Muscle layer of colon (tissue), 2 donors: ENCODE measurements around the gene KDM4E.
"Not testable (repeated sequence)": the region's sequence is repeated elsewhere in the genome, so short reads cannot be mapped to it uniquely, and the experiment has no call there.

ENCODE experiments used
- H3K27ac ChIP-seq: one replicate; pipeline ENCODE4 v1.7.0; 2013; ENCODE audit warnings: low read depth, mild to moderate bottlenecking, low read length, moderate library complexity
- H3K27me3 ChIP-seq, 2 donors: one replicate each; pipeline ENCODE4 v1.7.0; 2013; ENCODE audit warnings: low read length in 2 of 2, mild to moderate bottlenecking in 2 of 2; ENCODE audit not compliant: insufficient read depth in 2 of 2, control insufficient read depth in 1 of 2
- H3K36me3 ChIP-seq: one replicate; pipeline ENCODE4 v1.7.0; 2013; ENCODE audit warnings: mild to moderate bottlenecking, low read length; ENCODE audit not compliant: insufficient read depth
- H3K4me1 ChIP-seq: one replicate; pipeline ENCODE4 v1.7.0; 2013; ENCODE audit warnings: mild to moderate bottlenecking, low read length; ENCODE audit not compliant: insufficient read depth
- H3K4me3 ChIP-seq, 2 donors: one replicate each; pipeline ENCODE4 v1.7.0; 2013; ENCODE audit warnings: low read length in 2 of 2, low read depth in 1 of 2, mild to moderate bottlenecking in 1 of 2, moderate library complexity in 1 of 2
- H3K9ac ChIP-seq: one replicate; pipeline ENCODE4 v1.7.0; 2013; ENCODE audit warnings: low read length
- H3K9me3 ChIP-seq: one replicate; pipeline ENCODE4 v1.7.0; 2013; ENCODE audit warnings: mild to moderate bottlenecking, low read length
- donor health status: abdominal sarcoma.
- donor health status: Adenocarcinoma of cecum.

Gene KDM4E

DNA sequence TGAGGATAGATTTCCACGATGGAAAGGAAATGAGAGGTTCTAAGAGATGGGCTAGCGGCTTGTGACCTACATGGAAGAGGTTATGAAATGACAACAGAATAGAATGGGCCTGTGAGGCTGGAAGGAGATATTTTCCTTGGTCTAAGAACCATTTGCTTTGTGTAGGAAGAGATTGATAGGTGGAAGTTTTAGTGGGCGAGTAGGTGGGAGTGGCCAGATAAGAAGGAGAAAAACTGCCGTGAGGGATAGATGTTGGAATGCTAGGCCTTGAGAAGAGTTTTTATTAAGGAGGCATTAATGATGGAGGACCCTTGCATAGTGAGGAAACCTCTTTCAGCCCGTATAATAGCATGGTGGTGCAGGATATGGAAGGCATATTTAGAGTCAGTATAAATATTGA, 3.6 kb upstream of the KDM4E start:
- not testable (repeated sequence) for H3K9ac ChIP-seq, H3K4me1 ChIP-seq, H3K36me3 ChIP-seq, H3K27me3 ChIP-seq, H3K27ac ChIP-seq, H3K9me3 ChIP-seq, H3K4me3 ChIP-seq

- not testable (repeated sequence) for H3K36me3 ChIP-seq, H3K9me3 ChIP-seq, H3K27ac ChIP-seq, H3K27me3 ChIP-seq, H3K9ac ChIP-seq, H3K4me3 ChIP-seq, H3K4me1 ChIP-seq
Measured at GRCh38 chr11:95025594-95025993, 536 bp downstream of the KDM4E start.

GRCh38 chr11:95028357-95028756, 3.3 kb downstream of the KDM4E start:
- H3K9ac ChIP-seq, result no peak overlapping the region
- no peaks in the 10 kb centered on the region for H3K27me3 ChIP-seq
- H3K9me3 ChIP-seq, result no peaks in the 10 kb centered on the region
- no peak overlapping the region for H3K27ac ChIP-seq
- no peak overlapping the region for H3K4me3 ChIP-seq
- no peaks in the 10 kb centered on the region for H3K36me3 ChIP-seq
- H3K4me1 ChIP-seq, result no peaks in the 10 kb centered on the region

- peaks cover 0 to 11% of the 10 kb centered on the region in 2 donors for H3K27me3 ChIP-seq
- no peak overlapping the region for H3K27ac ChIP-seq
- H3K9me3 ChIP-seq, result no peaks in the 10 kb centered on the region
- H3K4me3 ChIP-seq, result no peak overlapping the region
- no peaks in the 10 kb centered on the region for H3K36me3 ChIP-seq
- no peak overlapping the region for H3K9ac ChIP-seq
- H3K4me1 ChIP-seq, result no peaks in the 10 kb centered on the region
Measured at GRCh38 chr11:95033051-95033450, 8.0 kb downstream of the KDM4E start.

GRCh38 chr11:95035316-95035715, 10.3 kb downstream of the KDM4E start:
- Histone ChIP-seq H3K4me1 (no peaks in the 10 kb centered on the region), H3K36me3 (no peaks in the 10 kb centered on the region), H3K9me3 (no peaks in the 10 kb centered on the region), H3K27me3 (peaks cover 0 to 11% of the 10 kb centered on the region in 2 donors), H3K27ac (no peak overlapping the region), H3K4me3 (no peak overlapping the region), H3K9ac (no peak overlapping the region)

GRCh38 chr11:95037356-95038035, 12.4 kb downstream of the KDM4E start:
- H3K4me1 ChIP-seq, H3K36me3 ChIP-seq, H3K9me3 ChIP-seq, H3K27ac ChIP-seq, H3K9ac ChIP-seq, H3K4me3 ChIP-seq: not testable (repeated sequence)
- peaks cover 0 to 11% of the 10 kb centered on the region in 2 donors for H3K27me3 ChIP-seq

DNA sequence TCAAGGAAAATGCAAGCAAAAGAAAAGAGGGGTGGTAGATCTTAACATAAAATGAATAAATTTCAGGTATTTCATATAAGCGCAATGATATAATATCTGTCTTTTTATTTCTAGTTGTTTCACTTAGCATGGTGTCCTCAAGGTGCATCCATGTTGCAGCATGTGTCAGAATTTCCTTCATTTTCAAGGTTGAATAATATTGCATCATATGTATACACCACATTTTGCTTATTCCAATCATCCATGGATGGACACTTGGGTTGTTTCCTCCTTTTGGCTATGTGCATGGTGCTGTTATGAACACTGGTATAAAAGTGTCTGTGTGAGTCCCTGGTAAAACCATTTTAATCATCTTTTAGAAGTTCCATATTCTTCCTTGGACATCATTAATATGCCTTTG, 17.2 kb downstream of the KDM4E start:
- Histone ChIP-seq H3K4me1 (no peaks in the 10 kb centered on the region), H3K36me3 (no peaks in the 10 kb centered on the region), H3K9ac (no peak overlapping the region), H3K9me3 (no peaks in the 10 kb centered on the region), H3K4me3 (no peak overlapping the region), H3K27ac (no peak overlapping the region), H3K27me3 (peaks cover 0 to 7% of the 10 kb centered on the region in 2 donors)

- H3K9ac ChIP-seq, result no peak overlapping the region
- no peaks in the 10 kb centered on the region for H3K9me3 ChIP-seq
- no peaks in the 10 kb centered on the region for H3K36me3 ChIP-seq
- peaks cover 0 to under 1% of the 10 kb centered on the region in 2 donors for H3K27me3 ChIP-seq
- no peaks in the 10 kb centered on the region for H3K4me1 ChIP-seq
- H3K4me3 ChIP-seq, result no peak overlapping the region
- no peak overlapping the region for H3K27ac ChIP-seq
Measured at GRCh38 chr11:95042906-95043305, 17.8 kb downstream of the KDM4E start.

DNA sequence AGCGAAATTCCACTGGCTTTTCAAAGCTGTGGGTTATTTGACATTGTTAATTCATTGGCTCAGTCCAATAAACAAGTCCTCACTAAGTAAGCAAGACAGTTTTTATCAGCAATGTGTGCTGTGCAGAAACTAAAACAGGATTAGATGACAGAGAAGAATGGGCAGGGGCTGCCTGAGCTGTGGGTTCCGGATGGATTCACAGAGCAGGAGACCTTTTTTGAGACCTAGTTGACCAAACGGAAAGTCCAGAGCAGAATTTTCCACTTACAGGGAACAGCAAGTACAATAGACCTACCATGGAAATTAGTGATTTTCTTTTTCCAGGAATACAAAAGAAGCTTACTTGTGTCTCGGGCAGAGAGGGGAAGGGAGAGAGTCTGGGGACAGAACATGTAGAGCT, 19.0 kb downstream of the KDM4E start:
- Histone ChIP-seq H3K36me3 (no peaks in the 10 kb centered on the region), H3K4me3 (no peak overlapping the region), H3K27ac (no peak overlapping the region), H3K4me1 (no peaks in the 10 kb centered on the region), H3K9me3 (no peaks in the 10 kb centered on the region), H3K27me3 (no peaks in the 10 kb centered on the region), H3K9ac (no peak overlapping the region)

DNA sequence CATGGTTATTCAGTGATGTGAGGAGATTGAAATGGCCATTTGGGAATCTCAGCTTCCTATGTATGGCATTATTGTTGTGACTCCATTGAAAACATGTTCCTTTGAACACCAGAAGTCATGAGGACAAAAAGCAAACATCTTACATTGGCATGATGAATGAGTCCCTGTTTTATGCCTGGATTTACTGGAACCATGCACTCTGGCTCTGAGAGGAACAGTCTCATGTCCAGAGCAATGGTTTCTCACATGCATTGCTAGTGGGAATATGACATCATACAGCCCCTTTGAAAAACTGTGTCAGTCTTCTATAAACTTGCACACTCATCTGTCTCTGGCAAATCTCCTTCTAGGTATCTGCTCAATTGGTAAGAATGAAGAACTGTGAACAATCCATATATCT, 20.8 kb downstream of the KDM4E start:
- H3K9me3 ChIP-seq, result no peaks in the 10 kb centered on the region
- H3K4me3 ChIP-seq, result no peak overlapping the region
- no peaks in the 10 kb centered on the region for H3K4me1 ChIP-seq
- no peak overlapping the region for H3K9ac ChIP-seq
- H3K27me3 ChIP-seq, result peaks cover 0 to 5% of the 10 kb centered on the region in 2 donors
- H3K27ac ChIP-seq, result no peak overlapping the region
- no peaks in the 10 kb centered on the region for H3K36me3 ChIP-seq

DNA sequence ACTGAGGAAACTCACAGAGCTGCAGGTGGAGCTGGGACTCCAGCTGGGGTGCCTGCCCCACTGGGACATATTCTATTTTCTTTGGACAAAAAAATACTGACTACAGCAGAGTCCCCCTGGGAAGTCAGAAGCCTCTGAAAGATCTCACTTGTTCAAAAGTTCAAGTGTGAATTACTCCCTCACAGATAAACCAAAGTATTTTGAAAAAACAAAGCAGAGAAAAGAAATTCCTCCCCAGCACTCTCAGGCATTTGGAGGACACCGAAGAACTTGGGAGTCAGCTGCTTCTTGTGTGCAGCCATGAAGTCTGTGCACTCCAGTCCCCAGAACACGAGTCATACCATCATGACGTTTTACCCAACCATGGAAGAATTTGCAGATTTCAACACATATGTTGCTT, 24.1 kb downstream of the KDM4E start, which contains the start of gene KDM4F:
Gene KDM4F, plus strand, starts transcription at position 301 of the 400 bp plus-strand sequence.
- not testable (repeated sequence) for H3K4me3 ChIP-seq, H3K9ac ChIP-seq, H3K27me3 ChIP-seq

GRCh38 chr11:95050595-95051202, 25.6 kb downstream of the KDM4E start:
- Histone ChIP-seq H3K9me3 (no peaks in the 10 kb centered on the region), H3K27me3 (peaks cover 0 to 5% of the 10 kb centered on the region in 2 donors), H3K9ac (no peak overlapping the region), H3K4me3 (no peak overlapping the region), H3K36me3 (no peaks in the 10 kb centered on the region), H3K4me1 (no peaks in the 10 kb centered on the region), H3K27ac (no peak overlapping the region)

More for the DNA sequence above, 24.1 kb downstream of the KDM4E start, which contains the start of gene KDM4F:
- H3K4me1 ChIP-seq, H3K36me3 ChIP-seq, H3K27ac ChIP-seq, H3K9me3 ChIP-seq: not testable (repeated sequence)
